ENCODE data around the gene ENPP7.
A peak's percentile ranks its signal among the peaks of the same experiment; 100 is the strongest.

The ENPP7 gene

GRCh38 chr17:79743614-79744013 is 12.9 kb downstream of the ENPP7 start:
- WGBS, 2 experiments (ENCODE audit: insufficient coverage in 2 of 2): 81 to 90% methylated on average over 2 to 4 of the region's 5 CpGs

GRCh38 chr17:79745641-79746105 is 14.9 kb downstream of the ENPP7 start:
- H3K4me3 ChIP-seq (ENCODE audit: extremely low read depth, insufficient read depth, low read length, poor library complexity, severe bottlenecking): no peak overlapping the region
- no peaks in the 10 kb centered on the region for H3K36me3 ChIP-seq (ENCODE audit: control insufficient read depth, insufficient read depth, low read length)
- H3K4me1 ChIP-seq (ENCODE audit: control insufficient read depth, insufficient read depth, low read length, poor library complexity, severe bottlenecking): peaks cover 4% of the 10 kb centered on the region
- H3K27ac ChIP-seq (ENCODE audit: low read depth, low read length, severe bottlenecking): no peak overlapping the region
- H3K9me3 ChIP-seq (ENCODE audit: control insufficient read depth, low read length): no peaks in the 10 kb centered on the region
- WGBS, 2 experiments (ENCODE audit: insufficient coverage in 2 of 2): 60 to 61% methylated on average over 3 to 6 of the region's 6 CpGs

More at GRCh38 chr17:79743614-79744013, 12.9 kb downstream of the ENPP7 start:
- Histone ChIP-seq H3K9me3 (ENCODE audit: control insufficient read depth, low read length) (no peaks in the 10 kb centered on the region), H3K27ac (ENCODE audit: low read depth, low read length, severe bottlenecking) (no peak overlapping the region), H3K36me3 (ENCODE audit: control insufficient read depth, insufficient read depth, low read length) (no peaks in the 10 kb centered on the region), H3K4me1 (ENCODE audit: control insufficient read depth, insufficient read depth, low read length, poor library complexity, severe bottlenecking) (peaks cover 4% of the 10 kb centered on the region), H3K4me3 (ENCODE audit: extremely low read depth, insufficient read depth, low read length, poor library complexity, severe bottlenecking) (no peak overlapping the region)

GRCh38 chr17:79746889-79747507 is 16.3 kb downstream of the ENPP7 start:
- 5 to 6% methylated on average over 21 to 22 of the region's 22 CpGs for WGBS, 2 experiments (ENCODE audit: insufficient coverage in 2 of 2)
- no peak overlapping the region for H3K4me3 ChIP-seq (ENCODE audit: extremely low read depth, insufficient read depth, low read length, poor library complexity, severe bottlenecking)
- no peak overlapping the region for H3K27ac ChIP-seq (ENCODE audit: low read depth, low read length, severe bottlenecking)
- H3K36me3 ChIP-seq (ENCODE audit: control insufficient read depth, insufficient read depth, low read length): no peaks in the 10 kb centered on the region
- peaks cover 4% of the 10 kb centered on the region for H3K4me1 ChIP-seq (ENCODE audit: control insufficient read depth, insufficient read depth, low read length, poor library complexity, severe bottlenecking)
- H3K9me3 ChIP-seq (ENCODE audit: control insufficient read depth, low read length): no peaks in the 10 kb centered on the region

GRCh38 chr17:79747508-79748294 is 17.0 kb downstream of the ENPP7 start:
- 4 to 8% methylated on average over 34 to 56 of the region's 74 CpGs for WGBS, 2 experiments (ENCODE audit: insufficient coverage in 2 of 2)
- H3K36me3 ChIP-seq (ENCODE audit: control insufficient read depth, insufficient read depth, low read length): no peaks in the 10 kb centered on the region
- peaks cover 4% of the 10 kb centered on the region for H3K4me1 ChIP-seq (ENCODE audit: control insufficient read depth, insufficient read depth, low read length, poor library complexity, severe bottlenecking)
- no peaks in the 10 kb centered on the region for H3K9me3 ChIP-seq (ENCODE audit: control insufficient read depth, low read length)
- no peak overlapping the region for H3K27ac ChIP-seq (ENCODE audit: low read depth, low read length, severe bottlenecking)
- peak overlapping the region; percentile 16 for H3K4me3 ChIP-seq (ENCODE audit: extremely low read depth, insufficient read depth, low read length, poor library complexity, severe bottlenecking)

- WGBS, 2 experiments (ENCODE audit: insufficient coverage in 2 of 2): 3 to 5% methylated on average over 27 to 45 of the region's 55 CpGs
- peak overlapping the region; percentile 16 for H3K4me3 ChIP-seq (ENCODE audit: extremely low read depth, insufficient read depth, low read length, poor library complexity, severe bottlenecking)
- H3K9me3 ChIP-seq (ENCODE audit: control insufficient read depth, low read length): no peaks in the 10 kb centered on the region
- H3K27ac ChIP-seq (ENCODE audit: low read depth, low read length, severe bottlenecking): no peak overlapping the region
- no peaks in the 10 kb centered on the region for H3K36me3 ChIP-seq (ENCODE audit: control insufficient read depth, insufficient read depth, low read length)
- H3K4me1 ChIP-seq (ENCODE audit: control insufficient read depth, insufficient read depth, low read length, poor library complexity, severe bottlenecking): peaks cover 4% of the 10 kb centered on the region
These were observed 17.8 kb downstream of the ENPP7 start for GRCh38 chr17:79748295-79749099.

GRCh38 chr17:79749156-79749815 is 18.5 kb downstream of the ENPP7 start:
- WGBS, 2 experiments (ENCODE audit: insufficient coverage in 2 of 2): 51 to 53% methylated on average over 2 to 3 of the region's 3 CpGs
- Histone ChIP-seq H3K27ac (ENCODE audit: low read depth, low read length, severe bottlenecking) (no peak overlapping the region), H3K4me1 (ENCODE audit: control insufficient read depth, insufficient read depth, low read length, poor library complexity, severe bottlenecking) (peaks cover 4% of the 10 kb centered on the region), H3K9me3 (ENCODE audit: control insufficient read depth, low read length) (no peaks in the 10 kb centered on the region), H3K36me3 (ENCODE audit: control insufficient read depth, insufficient read depth, low read length) (no peaks in the 10 kb centered on the region), H3K4me3 (ENCODE audit: extremely low read depth, insufficient read depth, low read length, poor library complexity, severe bottlenecking) (no peak overlapping the region)

GRCh38 chr17:79749958-79750357 is 19.2 kb downstream of the ENPP7 start:
- Histone ChIP-seq H3K4me3 (ENCODE audit: extremely low read depth, insufficient read depth, low read length, poor library complexity, severe bottlenecking) (no peak overlapping the region), H3K4me1 (ENCODE audit: control insufficient read depth, insufficient read depth, low read length, poor library complexity, severe bottlenecking) (peaks cover 4% of the 10 kb centered on the region), H3K36me3 (ENCODE audit: control insufficient read depth, insufficient read depth, low read length) (no peaks in the 10 kb centered on the region), H3K9me3 (ENCODE audit: control insufficient read depth, low read length) (no peaks in the 10 kb centered on the region), H3K27ac (ENCODE audit: low read depth, low read length, severe bottlenecking) (no peak overlapping the region)
- no CpG with 5 or more reads among the region's 3 CpGs for WGBS, 2 experiments (ENCODE audit: insufficient coverage in 2 of 2)

GRCh38 chr17:79750650-79751545 is 20.2 kb downstream of the ENPP7 start:
- no peaks in the 10 kb centered on the region for H3K9me3 ChIP-seq (ENCODE audit: control insufficient read depth, low read length)
- no peak overlapping the region for H3K27ac ChIP-seq (ENCODE audit: low read depth, low read length, severe bottlenecking)
- no peaks in the 10 kb centered on the region for H3K36me3 ChIP-seq (ENCODE audit: control insufficient read depth, insufficient read depth, low read length)
- peaks cover 4% of the 10 kb centered on the region for H3K4me1 ChIP-seq (ENCODE audit: control insufficient read depth, insufficient read depth, low read length, poor library complexity, severe bottlenecking)
- no peak overlapping the region for H3K4me3 ChIP-seq (ENCODE audit: extremely low read depth, insufficient read depth, low read length, poor library complexity, severe bottlenecking)
- WGBS, 2 experiments (ENCODE audit: insufficient coverage in 2 of 2): 84 to 86% methylated on average over 6 of the region's 13 CpGs

- Histone ChIP-seq H3K9me3 (ENCODE audit: control insufficient read depth, low read length) (no peaks in the 10 kb centered on the region), H3K4me1 (ENCODE audit: control insufficient read depth, insufficient read depth, low read length, poor library complexity, severe bottlenecking) (peaks cover 4% of the 10 kb centered on the region), H3K36me3 (ENCODE audit: control insufficient read depth, insufficient read depth, low read length) (no peaks in the 10 kb centered on the region), H3K27ac (ENCODE audit: low read depth, low read length, severe bottlenecking) (no peak overlapping the region), H3K4me3 (ENCODE audit: extremely low read depth, insufficient read depth, low read length, poor library complexity, severe bottlenecking) (no peak overlapping the region)
- WGBS, 2 experiments (ENCODE audit: insufficient coverage in 2 of 2): 91 to 95% methylated on average over 7 to 11 of the region's 13 CpGs
These were observed 21.4 kb downstream of the ENPP7 start for GRCh38 chr17:79752175-79752574.

Measured in mesodermal cell (in vitro differentiated cells).